ENCODE results near the gene NSUN4.

NSUN4 gene

DNA sequence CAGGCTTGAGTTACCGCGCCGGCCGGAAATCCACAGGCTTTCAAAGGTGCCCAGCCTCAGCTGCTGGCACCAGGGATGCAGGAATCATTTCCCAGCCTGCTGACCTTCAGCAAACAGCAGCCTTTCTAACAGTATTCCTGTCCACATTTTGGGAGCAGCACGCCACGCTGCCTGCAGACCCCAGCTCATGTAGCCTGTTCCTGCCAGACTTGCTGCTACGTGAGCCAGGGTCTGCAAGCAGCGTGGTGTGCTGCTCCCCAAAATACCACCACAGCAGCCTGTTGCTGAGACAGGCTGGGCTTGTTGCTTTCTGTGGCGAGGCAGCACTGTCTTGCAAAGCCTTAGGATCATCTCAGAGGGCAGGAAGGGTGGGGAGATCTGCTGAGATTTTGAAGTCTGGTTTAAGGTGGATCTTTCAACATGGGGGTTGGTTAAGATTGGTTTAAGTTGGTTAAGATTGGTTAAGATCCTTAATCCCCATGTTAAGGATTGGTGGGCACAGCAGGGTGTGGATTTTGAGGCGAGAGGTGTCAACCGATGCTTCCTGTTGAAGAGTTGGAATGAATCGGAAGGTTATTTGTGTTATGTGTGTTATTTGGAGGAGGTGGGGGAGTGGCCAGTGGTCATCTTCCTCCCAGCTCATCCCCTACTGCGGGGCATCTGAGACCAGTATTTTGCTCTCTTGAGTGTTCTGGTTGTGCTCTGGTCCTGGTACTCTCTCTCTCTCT, 66.4 kb downstream of the NSUN4 start:
- DNase-seq (ENCODE audit: low spot score): no peak

DNA sequence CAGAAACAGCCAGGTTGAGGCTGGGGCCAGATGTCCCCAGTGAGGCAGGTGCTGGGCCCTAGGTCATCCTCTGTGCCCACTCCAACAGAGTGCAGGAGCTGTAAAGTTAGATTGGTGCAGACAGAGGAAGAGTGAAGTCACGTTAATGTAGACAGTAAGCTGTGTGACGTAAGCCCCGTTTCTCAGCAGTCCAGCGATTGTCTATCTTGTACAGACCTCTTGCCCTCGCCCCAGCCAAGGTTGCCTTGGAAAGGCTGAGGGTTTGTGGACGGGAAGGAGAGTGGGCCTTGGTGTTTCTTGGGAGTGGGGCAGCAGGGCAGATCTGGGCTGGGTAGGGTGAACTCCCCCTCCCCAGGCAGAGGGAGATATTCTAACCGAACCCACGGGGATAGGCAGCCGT, 67.0 kb downstream of the NSUN4 start:
- no peak for DNase-seq (ENCODE audit: low spot score)

DNA sequence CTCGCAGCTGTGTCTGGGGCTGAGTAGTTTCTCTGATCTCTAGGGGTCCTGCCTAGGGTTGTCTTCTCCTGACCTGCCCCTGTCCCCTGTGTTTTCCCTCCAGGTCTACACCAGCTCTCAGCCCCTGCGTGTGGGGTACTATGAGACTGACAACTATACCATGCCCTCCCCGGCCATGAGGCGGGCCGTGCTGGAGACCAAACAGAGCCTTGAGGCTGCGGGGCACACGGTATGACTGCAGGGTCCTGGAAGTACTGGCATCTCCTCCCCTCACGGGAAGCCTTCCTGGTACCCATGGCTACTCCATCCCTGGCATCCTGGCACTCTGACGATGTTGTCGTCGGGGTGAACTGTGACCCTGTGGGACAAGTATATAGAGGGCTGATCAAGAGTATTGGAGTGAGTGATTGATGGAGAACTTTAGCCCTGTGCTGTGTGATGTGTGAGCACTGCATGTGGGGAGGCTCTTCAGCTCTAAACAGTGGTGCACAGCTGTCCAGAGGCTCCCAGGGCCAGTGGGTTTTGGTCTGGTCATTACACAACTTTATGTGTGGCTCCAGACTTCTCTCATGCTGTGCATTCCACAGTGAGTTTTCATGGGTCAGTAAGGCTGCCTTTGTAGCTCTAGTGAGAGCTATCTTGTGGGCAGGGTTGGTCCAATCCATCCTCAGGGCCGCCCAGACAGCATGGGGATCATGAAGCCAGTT, 67.9 kb downstream of the NSUN4 start:
- no peak for DNase-seq (ENCODE audit: low spot score)

DNA sequence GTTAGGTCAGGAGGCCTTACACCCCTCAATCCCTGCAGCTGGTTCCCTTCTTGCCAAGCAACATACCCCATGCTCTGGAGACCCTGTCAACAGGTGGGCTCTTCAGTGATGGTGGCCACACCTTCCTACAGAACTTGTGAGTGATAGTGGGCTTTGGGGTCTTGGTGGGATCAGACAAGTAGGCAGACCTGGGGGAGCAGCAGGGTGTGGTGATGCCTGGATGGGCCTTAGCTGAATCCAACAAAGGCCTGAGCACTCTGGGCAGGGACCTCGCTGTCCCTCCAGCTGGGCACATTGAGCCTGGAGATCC, 68.4 kb downstream of the NSUN4 start:
- DNase-seq (ENCODE audit: low spot score): no peak

DNA sequence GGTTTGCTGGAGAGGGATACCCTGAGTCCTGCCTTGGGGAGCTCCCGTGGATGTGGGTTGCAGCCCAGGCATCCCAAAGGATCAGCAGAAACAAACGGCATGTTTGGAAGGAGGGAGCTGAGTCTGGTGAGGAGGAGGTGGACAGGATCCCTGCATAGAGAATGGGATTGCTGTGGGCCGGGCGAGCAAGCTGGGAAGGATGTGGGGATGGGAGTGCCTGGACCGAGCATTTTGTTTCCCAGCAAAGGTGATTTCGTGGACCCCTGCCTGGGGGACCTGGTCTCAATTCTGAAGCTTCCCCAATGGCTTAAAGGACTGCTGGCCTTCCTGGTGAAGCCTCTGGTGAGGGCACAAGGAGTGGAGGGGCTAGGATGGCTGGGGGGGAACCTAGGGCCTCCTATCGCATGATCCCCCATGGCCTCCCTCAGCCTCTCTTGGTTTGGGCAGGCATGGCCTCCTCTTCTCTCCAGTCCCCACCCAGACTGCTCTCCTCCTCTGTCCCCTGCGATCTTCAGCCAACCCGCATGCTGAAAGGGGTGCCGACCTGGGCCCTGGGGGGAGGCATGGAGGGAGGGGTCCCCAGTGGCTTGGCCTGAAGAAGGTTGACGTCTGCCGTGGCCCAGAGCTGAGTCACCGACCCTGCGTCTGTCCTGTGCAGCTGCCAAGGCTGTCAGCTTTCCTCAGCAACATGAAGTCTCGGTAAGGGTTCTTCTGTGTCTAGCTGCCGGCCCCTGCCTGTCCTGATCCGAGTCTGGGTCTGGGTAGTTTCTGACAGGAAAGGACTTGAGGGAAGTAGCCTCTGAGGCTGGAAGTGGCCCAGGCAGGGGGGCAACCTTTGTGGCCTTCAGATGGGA, 69.8 kb downstream of the NSUN4 start:
- DNase-seq (ENCODE audit: low spot score): no peak

DNA sequence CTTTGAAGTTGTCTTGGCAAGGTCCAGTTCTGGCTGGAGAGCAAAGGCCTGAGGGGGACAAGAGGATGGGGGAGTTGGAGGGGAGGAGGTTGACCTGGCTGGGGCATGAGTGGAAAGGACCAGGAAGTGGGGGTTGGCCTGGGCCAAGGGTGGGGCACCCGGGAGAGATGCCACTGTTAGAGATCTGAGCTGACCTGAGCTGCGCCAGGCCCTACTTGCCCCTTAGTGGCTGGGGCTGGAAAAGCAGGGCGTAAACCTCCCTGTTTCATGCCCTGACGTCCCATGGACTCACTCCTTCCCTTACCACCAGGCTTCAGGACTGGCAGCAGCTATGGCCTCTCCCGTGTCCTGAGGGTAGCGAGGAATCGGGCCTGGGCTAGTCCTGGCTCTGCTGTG, 70.4 kb downstream of the NSUN4 start:
- DNase-seq (ENCODE audit: low spot score): no peak
